CD8-positive, alpha-beta memory T cell (primary cell): ENCODE measurements around the gene CSF1R. TPM values are rescaled to one million over a fixed set of nuclear protein-coding genes. Genes with fewer than 3 reads are reported as not detected.

Experiments used
- CTCF ChIA-PET: fragments of 350-600 bp; sonication (Branson Sonifier 250); formaldehyde crosslinking; loops from one replicate; lab custom pipeline; 2021; ENCODE audit warnings: antibody characterized with exemption; lab: Charles Lee
- POLR2A ChIA-PET: fragments of 350-600 bp; sonication (Branson Sonifier 250); formaldehyde crosslinking; loops from one replicate; lab custom pipeline; 2021; ENCODE audit warnings: antibody characterized with exemption; lab: Charles Lee
- DNase-seq, 5 donors: peaks; one replicate each; pipeline versions ENCODE4 v3.0.0 to v3.0.0-alpha.2; 2020 to 2022; ENCODE audit warnings: mixed read lengths in 1 of 5
- H3K27ac ChIP-seq: one replicate; pipeline ENCODE4 v1.7.0; 2013; ENCODE audit warnings: low read depth, mild to moderate bottlenecking, low read length, moderate library complexity
- H3K27me3 ChIP-seq: 2 replicates; pipeline ENCODE4 v1.7.0; 2013; ENCODE audit warnings: low read length, mild to moderate bottlenecking; ENCODE audit not compliant: insufficient read depth, poor library complexity, severe bottlenecking
- H3K36me3 ChIP-seq: 2 replicates; pipeline ENCODE4 v1.7.0; 2013; ENCODE audit warnings: mild to moderate bottlenecking, low read length, moderate library complexity; ENCODE audit not compliant: insufficient read depth
- H3K4me1 ChIP-seq: 2 replicates; pipeline ENCODE4 v1.7.0; 2013; ENCODE audit warnings: mild to moderate bottlenecking, low read length, moderate library complexity; ENCODE audit not compliant: insufficient read depth
- H3K4me3 ChIP-seq: 2 replicates; pipeline ENCODE4 v1.7.0; 2013; ENCODE audit warnings: mild to moderate bottlenecking, low read length
- H3K9me3 ChIP-seq: 2 replicates; pipeline ENCODE4 v1.7.0; 2013; ENCODE audit warnings: mild to moderate bottlenecking, low read length
- H3K27ac Mint-ChIP-seq, 8 donors: one replicate each; pipeline ENCODE4 v1.8.0; 2020 to 2021; ENCODE audit warnings: mixed read lengths in 8 of 8, mild to moderate bottlenecking in 6 of 8, inconsistent platforms in 3 of 8, moderate library complexity in 3 of 8
- H3K27me3 Mint-ChIP-seq, 2 donors: one replicate each; pipeline ENCODE4 v1.8.0; 2020 to 2021; ENCODE audit warnings: mixed read lengths in 2 of 2, mild to moderate bottlenecking in 1 of 2, moderate library complexity in 1 of 2
- H3K36me3 Mint-ChIP-seq, 3 donors: one replicate each; pipeline ENCODE4 v1.8.0; 2020 to 2021; ENCODE audit warnings: mixed read lengths in 3 of 3, inconsistent platforms in 1 of 3, mild to moderate bottlenecking in 1 of 3
- H3K4me1 Mint-ChIP-seq, 3 donors: one replicate each; pipeline ENCODE4 v1.8.0; 2020 to 2021; ENCODE audit warnings: mixed read lengths in 3 of 3, inconsistent platforms in 1 of 3, mild to moderate bottlenecking in 1 of 3
- H3K4me3 Mint-ChIP-seq, 7 donors: one replicate each; pipeline ENCODE4 v1.8.0; 2020 to 2021; ENCODE audit warnings: mixed read lengths in 7 of 7, mild to moderate bottlenecking in 6 of 7, moderate library complexity in 4 of 7, inconsistent platforms in 2 of 7
- H3K9me3 Mint-ChIP-seq, 5 donors: one replicate each; pipeline ENCODE4 v1.8.0; 2020 to 2022; ENCODE audit warnings: mixed read lengths in 5 of 5, mild to moderate bottlenecking in 3 of 5, moderate library complexity in 2 of 5, inconsistent platforms in 1 of 5
- polyA plus RNA-seq: library from polyadenylated mRNA; unstranded; fragments of 300-500 nt; fragmentation: Illumina TruSeq; gene quantifications from one replicate; pipeline ENCODE4 v1.2.3, GENCODE V29; 2021
- total RNA-seq, 2 experiments: library from RNA; stranded (reverse); gene quantifications; one replicate each; pipeline ENCODE4 v1.2.3, GENCODE V29; 2021

Gene CSF1R
- total RNA-seq = 1 to 10 TPM; 1.7 to 2.7 TPM
- 0.59 TPM for polyA plus RNA-seq

- Mint-ChIP-seq H3K27me3 (peaks cover 34 to 69% of the 10 kb centered on the region in 2 donors), H3K4me3 (no peak within 1 kb of the TSS), H3K27ac (no peak within 1 kb of the TSS), H3K4me1 (peaks cover 0 to 4% (median 0%) of the 10 kb centered on the region in 3 donors), H3K9me3 (peaks cover 0 to 2% (median 0%) of the 10 kb centered on the region in 5 donors), H3K36me3 (peaks cover 0 to 1% (median 0%) of the 10 kb centered on the region in 3 donors)
- ChIA-PET POLR2A (no interaction called here), CTCF (interaction anchor here (1.6 kb wide), 1 partner anchor 18 kb away, joined by 4 read pairs; no protein-coding TSS in a partner anchor)
- no peak for DNase-seq
- no peaks in the 10 kb centered on the region for H3K4me1 ChIP-seq
- H3K27ac ChIP-seq = no peak within 1 kb of the TSS
- no peaks in the 10 kb centered on the region for H3K9me3 ChIP-seq
- H3K36me3 ChIP-seq = no peaks in the 10 kb centered on the region
- H3K27me3 ChIP-seq = peaks cover 10% of the 10 kb centered on the region
- H3K4me3 ChIP-seq = no peak within 1 kb of the TSS
Measured at GRCh38 chr5:150085950-150086715, at the start of gene CSF1R. CSF1R (minus strand) TSS chr5:150086554; CDS start chr5:150086427, 127 bp downstream.

GRCh38 chr5:150135557-150136304 is 49.4 kb upstream of the CSF1R start:
- Mint-ChIP-seq H3K27ac (no peak overlapping the region), H3K27me3 (peaks cover 9 to 18% of the 10 kb centered on the region in 2 donors), H3K4me3 (no peak overlapping the region), H3K36me3 (no peaks in the 10 kb centered on the region), H3K4me1 (no peaks in the 10 kb centered on the region), H3K9me3 (no peaks in the 10 kb centered on the region)
- no peaks in the 10 kb centered on the region for H3K27me3 ChIP-seq
- CTCF ChIA-PET = no interaction called here
- POLR2A ChIA-PET = no interaction called here
- no peak overlapping the region for H3K27ac ChIP-seq
- no peaks in the 10 kb centered on the region for H3K9me3 ChIP-seq
- no peaks in the 10 kb centered on the region for H3K4me1 ChIP-seq
- DNase-seq = no peak
- no peak overlapping the region for H3K4me3 ChIP-seq
- H3K36me3 ChIP-seq = no peaks in the 10 kb centered on the region

- Mint-ChIP-seq H3K27ac (no peak overlapping the region), H3K9me3 (no peaks in the 10 kb centered on the region), H3K4me3 (no peak overlapping the region), H3K4me1 (peaks cover 4 to 8% (median 6%) of the 10 kb centered on the region in 3 donors), H3K27me3 (peaks cover 10 to 17% of the 10 kb centered on the region in 2 donors), H3K36me3 (no peaks in the 10 kb centered on the region)
- Histone ChIP-seq H3K4me1 (no peaks in the 10 kb centered on the region), H3K4me3 (no peak overlapping the region), H3K27me3 (no peaks in the 10 kb centered on the region), H3K9me3 (no peaks in the 10 kb centered on the region), H3K36me3 (no peaks in the 10 kb centered on the region), H3K27ac (no peak overlapping the region)
- no peak for DNase-seq
- POLR2A ChIA-PET = no interaction called here
- CTCF ChIA-PET = no interaction called here
Measured at GRCh38 chr5:150134198-150134588, 47.8 kb upstream of the CSF1R start.

- no peak for DNase-seq
- Histone ChIP-seq H3K36me3 (no peaks in the 10 kb centered on the region), H3K27ac (no peak overlapping the region), H3K4me1 (no peaks in the 10 kb centered on the region), H3K4me3 (no peak overlapping the region), H3K9me3 (no peaks in the 10 kb centered on the region), H3K27me3 (no peaks in the 10 kb centered on the region)
- ChIA-PET POLR2A (no interaction called here), CTCF (no interaction called here)
- peaks cover 4 to 8% (median 6%) of the 10 kb centered on the region in 3 donors for H3K4me1 Mint-ChIP-seq
- H3K27ac Mint-ChIP-seq = no peak overlapping the region
- H3K9me3 Mint-ChIP-seq = no peaks in the 10 kb centered on the region
- H3K36me3 Mint-ChIP-seq = no peaks in the 10 kb centered on the region
- H3K4me3 Mint-ChIP-seq = no peak overlapping the region
- H3K27me3 Mint-ChIP-seq = peaks cover 10 to 16% of the 10 kb centered on the region in 2 donors
Measured at GRCh38 chr5:150133581-150134197, 47.3 kb upstream of the CSF1R start.

- Mint-ChIP-seq H3K4me3 (no peak overlapping the region), H3K9me3 (no peaks in the 10 kb centered on the region), H3K27me3 (peaks cover 9 to 15% of the 10 kb centered on the region in 2 donors), H3K36me3 (no peaks in the 10 kb centered on the region), H3K4me1 (peaks cover 4 to 8% (median 6%) of the 10 kb centered on the region in 3 donors), H3K27ac (no peak overlapping the region)
- Histone ChIP-seq H3K27ac (no peak overlapping the region), H3K36me3 (no peaks in the 10 kb centered on the region), H3K9me3 (no peaks in the 10 kb centered on the region), H3K4me1 (no peaks in the 10 kb centered on the region), H3K4me3 (no peak overlapping the region), H3K27me3 (no peaks in the 10 kb centered on the region)
- no peak for DNase-seq
- POLR2A ChIA-PET = no interaction called here
- CTCF ChIA-PET = no interaction called here
Measured at GRCh38 chr5:150132740-150133139, 46.4 kb upstream of the CSF1R start.

- Mint-ChIP-seq H3K27me3 (peaks cover 7 to 13% of the 10 kb centered on the region in 2 donors), H3K4me3 (no peak overlapping the region), H3K9me3 (no peaks in the 10 kb centered on the region), H3K27ac (no peak overlapping the region), H3K4me1 (peaks cover 4 to 8% (median 6%) of the 10 kb centered on the region in 3 donors), H3K36me3 (no peaks in the 10 kb centered on the region)
- Histone ChIP-seq H3K27me3 (no peaks in the 10 kb centered on the region), H3K4me1 (no peaks in the 10 kb centered on the region), H3K9me3 (no peaks in the 10 kb centered on the region), H3K27ac (no peak overlapping the region), H3K4me3 (no peak overlapping the region), H3K36me3 (no peaks in the 10 kb centered on the region)
- DNase-seq = no peak
- CTCF ChIA-PET = no interaction called here
- POLR2A ChIA-PET = no interaction called here
Measured at GRCh38 chr5:150131978-150132694, 45.8 kb upstream of the CSF1R start.

GRCh38 chr5:150131461-150131860 is 45.1 kb upstream of the CSF1R start:
- Mint-ChIP-seq H3K4me3 (no peak overlapping the region), H3K4me1 (peaks cover 4 to 8% (median 6%) of the 10 kb centered on the region in 3 donors), H3K27me3 (peaks cover 4 to 13% of the 10 kb centered on the region in 2 donors), H3K9me3 (no peaks in the 10 kb centered on the region), H3K27ac (no peak overlapping the region), H3K36me3 (no peaks in the 10 kb centered on the region)
- Histone ChIP-seq H3K27ac (no peak overlapping the region), H3K9me3 (no peaks in the 10 kb centered on the region), H3K4me1 (no peaks in the 10 kb centered on the region), H3K27me3 (no peaks in the 10 kb centered on the region), H3K4me3 (no peak overlapping the region), H3K36me3 (no peaks in the 10 kb centered on the region)
- CTCF ChIA-PET = no interaction called here
- POLR2A ChIA-PET = no interaction called here
- no peak for DNase-seq
